Mononuclear cell (primary cell): ENCODE measurements around the gene DSP. TPM values are rescaled to one million over a fixed set of nuclear protein-coding genes. Genes with fewer than 3 reads are reported as not detected.

Source experiments
- H3K27me3 ChIP-seq: 2 replicates; pipeline ENCODE4 v1.6.0; 2011; ENCODE audit warnings: low read length, control low read depth; ENCODE audit not compliant: insufficient read depth
- H3K4me1 ChIP-seq: 2 replicates; pipeline ENCODE4 v1.5.1; 2011; ENCODE audit warnings: mild to moderate bottlenecking, low read length, control low read depth; ENCODE audit not compliant: insufficient read depth
- H3K4me3 ChIP-seq: 2 replicates; pipeline ENCODE4 v1.5.1; 2011; ENCODE audit warnings: mild to moderate bottlenecking, low read length, moderate library complexity
- H3K9me3 ChIP-seq: 2 replicates; pipeline ENCODE4 v1.5.1; 2011; ENCODE audit warnings: low read depth, mild to moderate bottlenecking, control low read depth, low read length
- total RNA-seq: library from RNA; depleted of rRNA; stranded (reverse); fragments of >200 nt; gene quantifications from one replicate; pipeline ENCODE4 v1.2.3, GENCODE V29; 2012

The DSP gene, protein sequence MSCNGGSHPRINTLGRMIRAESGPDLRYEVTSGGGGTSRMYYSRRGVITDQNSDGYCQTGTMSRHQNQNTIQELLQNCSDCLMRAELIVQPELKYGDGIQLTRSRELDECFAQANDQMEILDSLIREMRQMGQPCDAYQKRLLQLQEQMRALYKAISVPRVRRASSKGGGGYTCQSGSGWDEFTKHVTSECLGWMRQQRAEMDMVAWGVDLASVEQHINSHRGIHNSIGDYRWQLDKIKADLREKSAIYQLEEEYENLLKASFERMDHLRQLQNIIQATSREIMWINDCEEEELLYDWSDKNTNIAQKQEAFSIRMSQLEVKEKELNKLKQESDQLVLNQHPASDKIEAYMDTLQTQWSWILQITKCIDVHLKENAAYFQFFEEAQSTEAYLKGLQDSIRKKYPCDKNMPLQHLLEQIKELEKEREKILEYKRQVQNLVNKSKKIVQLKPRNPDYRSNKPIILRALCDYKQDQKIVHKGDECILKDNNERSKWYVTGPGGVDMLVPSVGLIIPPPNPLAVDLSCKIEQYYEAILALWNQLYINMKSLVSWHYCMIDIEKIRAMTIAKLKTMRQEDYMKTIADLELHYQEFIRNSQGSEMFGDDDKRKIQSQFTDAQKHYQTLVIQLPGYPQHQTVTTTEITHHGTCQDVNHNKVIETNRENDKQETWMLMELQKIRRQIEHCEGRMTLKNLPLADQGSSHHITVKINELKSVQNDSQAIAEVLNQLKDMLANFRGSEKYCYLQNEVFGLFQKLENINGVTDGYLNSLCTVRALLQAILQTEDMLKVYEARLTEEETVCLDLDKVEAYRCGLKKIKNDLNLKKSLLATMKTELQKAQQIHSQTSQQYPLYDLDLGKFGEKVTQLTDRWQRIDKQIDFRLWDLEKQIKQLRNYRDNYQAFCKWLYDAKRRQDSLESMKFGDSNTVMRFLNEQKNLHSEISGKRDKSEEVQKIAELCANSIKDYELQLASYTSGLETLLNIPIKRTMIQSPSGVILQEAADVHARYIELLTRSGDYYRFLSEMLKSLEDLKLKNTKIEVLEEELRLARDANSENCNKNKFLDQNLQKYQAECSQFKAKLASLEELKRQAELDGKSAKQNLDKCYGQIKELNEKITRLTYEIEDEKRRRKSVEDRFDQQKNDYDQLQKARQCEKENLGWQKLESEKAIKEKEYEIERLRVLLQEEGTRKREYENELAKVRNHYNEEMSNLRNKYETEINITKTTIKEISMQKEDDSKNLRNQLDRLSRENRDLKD (N-terminal part only)
- 0.94 TPM for total RNA-seq

DNA sequence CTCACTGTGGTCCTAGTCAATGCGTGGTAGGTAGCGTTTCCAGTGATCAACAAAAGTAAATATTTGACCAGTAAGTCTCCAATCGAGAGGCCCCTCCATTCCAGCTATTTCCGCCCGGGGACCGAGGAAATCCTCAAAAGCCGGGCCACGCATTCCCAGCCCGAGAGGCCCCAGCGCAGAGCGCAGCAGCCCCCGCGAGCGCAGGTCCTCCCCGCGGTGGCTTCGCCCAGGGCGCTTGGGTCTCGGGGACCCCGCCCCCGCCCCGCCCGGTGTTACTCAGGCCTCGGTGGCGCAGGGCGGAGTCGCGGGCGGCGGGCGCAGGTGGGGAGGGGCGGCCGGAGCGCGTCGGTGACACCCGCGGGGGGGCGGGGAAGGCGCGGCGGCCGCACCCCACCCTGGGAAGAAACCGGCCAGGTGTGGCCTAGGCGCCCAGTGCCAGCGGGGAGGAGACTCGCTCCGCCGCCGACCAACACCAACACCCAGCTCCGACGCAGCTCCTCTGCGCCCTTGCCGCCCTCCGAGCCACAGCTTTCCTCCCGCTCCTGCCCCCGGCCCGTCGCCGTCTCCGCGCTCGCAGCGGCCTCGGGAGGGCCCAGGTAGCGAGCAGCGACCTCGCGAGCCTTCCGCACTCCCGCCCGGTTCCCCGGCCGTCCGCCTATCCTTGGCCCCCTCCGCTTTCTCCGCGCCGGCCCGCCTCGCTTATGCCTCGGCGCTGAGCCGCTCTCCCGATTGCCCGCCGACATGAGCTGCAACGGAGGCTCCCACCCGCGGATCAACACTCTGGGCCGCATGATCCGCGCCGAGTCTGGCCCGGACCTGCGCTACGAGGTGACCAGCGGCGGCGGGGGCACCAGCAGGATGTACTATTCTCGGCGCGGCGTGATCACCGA, at the start of gene DSP:
DSP (plus strand) TSS at position 497 of the 890 bp plus-strand sequence; CDS start at position 742, 245 bp downstream.
- no peaks in the 10 kb centered on the region for H3K9me3 ChIP-seq
- H3K4me3 ChIP-seq, result peak within 1 kb of the TSS; percentile 33
- H3K27me3 ChIP-seq, result peaks cover 92% of the 10 kb centered on the region
- peaks cover 22% of the 10 kb centered on the region for H3K4me1 ChIP-seq

DNA sequence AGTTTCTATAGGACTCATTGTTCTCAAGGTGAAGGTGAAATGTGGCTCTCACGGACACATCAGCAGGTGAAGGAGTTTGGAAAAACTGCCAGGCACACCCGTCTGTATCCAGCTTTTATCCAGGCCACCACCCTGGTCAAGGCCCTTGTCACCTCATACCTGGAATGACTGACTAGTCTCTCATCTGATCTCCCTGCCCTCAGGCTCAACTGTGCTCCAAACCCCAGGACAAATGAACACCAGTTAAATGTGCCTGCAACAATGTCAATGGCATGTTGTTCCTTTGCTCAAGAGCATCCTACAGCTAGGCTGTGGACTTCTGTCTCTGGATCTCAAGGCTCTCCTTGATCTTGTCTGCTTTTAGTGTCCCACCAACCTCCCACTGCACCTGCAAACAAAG, 47.6 kb upstream of the DSP start:
- H3K27me3 ChIP-seq, result peaks cover 13% of the 10 kb centered on the region

DNA sequence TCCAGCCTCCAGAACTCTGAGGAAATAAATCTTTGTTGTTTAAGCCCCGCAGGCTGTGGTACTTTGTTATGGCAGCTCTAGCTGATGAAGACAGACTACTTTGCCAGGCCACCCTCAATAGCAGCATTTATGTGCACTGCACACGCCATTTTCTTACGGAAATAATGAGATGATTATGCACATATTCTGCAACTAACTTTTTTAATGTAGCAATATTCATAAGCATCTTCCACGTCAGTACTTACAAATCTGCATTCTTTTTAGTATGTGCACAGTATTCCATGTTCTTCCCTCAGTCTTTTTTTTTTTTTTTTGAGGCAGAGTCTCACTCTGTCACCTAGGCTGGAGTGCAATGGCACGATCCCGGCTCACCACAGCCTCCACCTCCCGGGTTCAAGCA, 46.8 kb upstream of the DSP start:
- Histone ChIP-seq H3K27me3 (peaks cover 12% of the 10 kb centered on the region), H3K9me3 (no peaks in the 10 kb centered on the region), H3K4me3 (no peak overlapping the region), H3K4me1 (no peaks in the 10 kb centered on the region)

More for the DNA sequence above, 47.6 kb upstream of the DSP start:
- H3K9me3 ChIP-seq, result no peaks in the 10 kb centered on the region
- H3K4me3 ChIP-seq, result no peak overlapping the region
- H3K4me1 ChIP-seq, result no peaks in the 10 kb centered on the region

DNA sequence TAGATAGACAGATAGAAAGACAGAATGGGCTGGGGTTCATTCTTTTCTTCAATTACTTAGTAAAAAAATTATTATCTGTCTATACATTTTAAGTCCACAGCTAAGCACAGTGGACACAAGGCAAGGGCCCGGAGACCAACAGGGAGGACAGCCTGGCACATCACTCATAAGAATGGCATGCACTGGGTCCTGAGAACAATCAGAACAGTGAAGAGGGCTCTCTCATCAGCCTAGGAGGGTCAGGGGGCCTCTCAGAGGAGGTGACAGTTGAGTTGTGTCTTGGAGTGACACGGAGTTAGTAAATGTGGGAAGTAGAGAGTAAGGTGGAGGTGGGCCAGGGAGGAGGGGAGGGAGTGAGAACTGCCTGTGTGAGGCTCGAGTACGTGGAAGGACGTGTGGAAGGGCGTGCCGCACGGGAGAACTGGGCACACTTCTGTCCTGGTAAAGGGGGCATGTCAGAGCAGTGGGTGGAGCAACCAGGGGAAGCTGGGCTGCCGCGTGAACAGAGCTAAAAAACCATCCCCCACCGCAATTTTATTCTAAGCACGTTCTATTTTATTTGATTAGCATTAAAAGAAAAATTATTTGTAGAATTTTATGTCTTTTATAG, 45.1 kb upstream of the DSP start:
- H3K4me1 ChIP-seq, result no peaks in the 10 kb centered on the region

DNA sequence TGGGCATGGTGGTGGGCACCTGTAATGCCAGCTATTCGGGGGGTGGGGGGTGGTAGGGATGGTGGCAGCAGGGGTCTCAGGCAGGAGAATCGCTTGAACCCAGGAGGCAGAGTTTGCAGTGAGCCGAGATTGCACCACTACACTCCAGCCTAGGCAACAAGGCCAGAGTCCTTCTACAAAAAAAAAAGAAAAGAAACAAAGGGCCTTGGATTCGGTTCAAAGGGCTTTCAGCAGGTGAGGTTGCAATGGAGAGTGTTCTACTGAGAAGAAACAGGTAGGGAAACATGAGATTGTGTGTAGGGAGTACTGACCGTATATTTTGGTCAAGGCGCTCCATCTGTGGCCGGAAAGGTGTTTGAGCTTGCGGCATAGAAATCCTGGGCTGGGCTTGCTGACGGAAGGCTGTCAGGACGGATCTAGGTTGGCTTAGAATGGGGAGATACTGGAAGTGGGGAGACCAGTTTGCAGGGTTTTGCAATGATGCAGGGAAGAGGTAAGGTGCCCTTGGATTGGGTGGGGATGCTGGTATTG, 40.7 kb upstream of the DSP start:
- Histone ChIP-seq H3K4me1 (no peaks in the 10 kb centered on the region), H3K4me3 (no peak overlapping the region), H3K27me3 (peaks cover 3% of the 10 kb centered on the region), H3K9me3 (no peaks in the 10 kb centered on the region)

More for the DNA sequence above, 45.1 kb upstream of the DSP start:
- Histone ChIP-seq H3K27me3 (peaks cover 9% of the 10 kb centered on the region), H3K9me3 (no peaks in the 10 kb centered on the region), H3K4me3 (no peak overlapping the region)

DNA sequence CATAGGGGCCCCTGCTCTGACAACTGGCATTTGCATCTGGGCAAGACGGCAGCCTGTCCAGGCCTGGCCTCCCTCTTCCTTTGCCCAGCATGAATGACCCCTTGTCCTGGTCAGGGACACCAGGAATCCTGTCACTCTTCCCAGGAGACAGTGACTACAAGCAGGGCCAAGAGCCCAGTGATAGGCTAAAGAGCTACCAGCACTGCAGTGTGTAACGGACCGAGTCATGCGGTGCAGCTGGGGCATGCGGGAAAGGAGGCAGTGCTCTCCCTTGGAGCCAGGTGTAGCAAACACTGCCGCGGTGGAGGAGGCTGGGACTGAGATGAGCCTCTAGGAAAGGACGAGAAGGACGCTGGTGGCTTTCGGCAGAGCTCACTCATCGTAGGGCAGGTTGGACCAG, 38.7 kb upstream of the DSP start:
- no peaks in the 10 kb centered on the region for H3K4me1 ChIP-seq
- H3K9me3 ChIP-seq, result no peaks in the 10 kb centered on the region

DNA sequence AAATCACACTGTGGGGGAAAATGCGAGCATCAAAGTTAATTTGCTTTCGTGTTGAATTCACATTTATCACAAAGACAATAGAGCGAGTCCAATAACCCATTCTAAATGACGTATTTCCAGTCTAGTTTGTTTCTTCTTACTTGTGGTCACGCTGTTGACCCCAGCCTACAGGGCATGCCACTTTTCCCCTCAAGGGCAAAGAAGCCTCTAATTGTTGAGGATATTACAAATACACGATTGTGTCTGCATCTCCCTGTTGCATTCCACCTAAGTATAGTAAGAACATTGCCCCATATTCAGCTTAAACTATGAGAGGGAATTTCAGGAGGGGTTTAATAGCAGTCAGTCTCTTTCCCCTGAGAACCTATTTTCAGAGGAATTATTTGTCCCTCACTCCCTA, 37.4 kb upstream of the DSP start:
- Histone ChIP-seq H3K4me3 (no peak overlapping the region), H3K27me3 (no peaks in the 10 kb centered on the region), H3K9me3 (no peaks in the 10 kb centered on the region), H3K4me1 (no peaks in the 10 kb centered on the region)

More for the DNA sequence above, 38.7 kb upstream of the DSP start:
- no peak overlapping the region for H3K4me3 ChIP-seq
- H3K27me3 ChIP-seq, result no peaks in the 10 kb centered on the region

DNA sequence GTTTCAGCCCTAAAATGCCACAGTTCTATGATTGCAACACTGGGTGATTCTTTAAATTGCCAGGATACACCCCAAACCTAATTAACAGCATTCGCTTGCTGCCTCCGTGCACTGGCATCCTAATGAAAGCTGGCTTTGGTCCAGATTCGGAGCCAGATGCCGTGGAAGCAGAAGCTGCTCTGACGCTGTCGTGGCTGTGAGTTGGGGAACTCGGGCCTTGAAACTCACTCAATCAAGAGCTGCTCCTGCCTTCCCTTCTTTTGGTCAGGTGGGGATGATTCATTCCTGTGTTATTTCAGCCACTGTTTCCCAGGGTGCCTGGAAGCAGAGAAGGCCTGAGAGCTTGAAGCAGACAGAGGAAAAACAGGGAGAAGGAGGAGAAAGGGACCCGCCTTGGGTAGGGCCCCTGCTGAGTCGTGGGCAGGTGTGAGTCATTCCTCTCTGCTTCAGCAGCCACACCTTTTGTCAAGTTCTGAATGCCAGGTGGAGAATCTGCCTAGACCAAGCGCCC, 36.2 kb upstream of the DSP start:
- no peaks in the 10 kb centered on the region for H3K9me3 ChIP-seq
- H3K4me1 ChIP-seq, result no peaks in the 10 kb centered on the region
- H3K27me3 ChIP-seq, result no peaks in the 10 kb centered on the region
- no peak overlapping the region for H3K4me3 ChIP-seq

DNA sequence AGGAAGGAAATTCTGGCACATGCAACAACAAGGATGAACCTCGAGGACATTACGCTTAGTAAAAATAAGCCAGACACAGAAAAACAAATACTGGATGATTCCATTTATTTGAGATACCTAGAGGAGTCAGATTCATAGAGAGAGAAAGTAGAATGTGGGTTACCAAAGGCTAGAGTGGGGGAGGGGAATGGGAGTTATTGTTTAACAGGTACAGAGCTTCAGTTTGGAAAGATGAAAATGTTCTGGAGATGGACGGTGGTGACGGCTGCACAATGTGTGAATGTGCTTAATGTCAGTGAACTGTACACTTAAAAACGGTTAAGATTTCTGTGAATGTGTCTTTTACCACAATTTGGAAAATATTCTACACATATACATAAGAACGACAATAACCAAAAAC, 33.9 kb upstream of the DSP start:
- Histone ChIP-seq H3K4me3 (no peak overlapping the region), H3K4me1 (no peaks in the 10 kb centered on the region), H3K27me3 (no peaks in the 10 kb centered on the region), H3K9me3 (no peaks in the 10 kb centered on the region)

DNA sequence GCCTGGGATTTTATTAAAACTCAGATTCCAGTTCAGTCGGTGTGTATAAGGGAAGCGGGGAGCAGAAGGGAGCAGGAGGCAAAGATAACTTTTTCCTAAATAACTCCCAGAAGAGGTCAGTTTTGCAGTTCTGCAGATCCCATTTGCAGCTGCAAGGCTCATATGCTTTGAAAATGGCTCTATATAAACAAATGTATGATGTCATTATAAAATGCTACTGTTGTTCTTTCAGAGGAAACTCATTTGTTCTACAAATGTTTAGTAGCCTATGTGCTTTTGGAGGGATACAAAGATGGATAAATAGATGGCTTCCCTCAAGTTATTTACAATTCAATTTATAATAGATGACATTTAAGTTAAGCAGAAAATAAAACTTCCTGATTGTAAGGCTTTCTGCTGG, 29.2 kb upstream of the DSP start:
- Histone ChIP-seq H3K4me3 (no peak overlapping the region), H3K27me3 (peaks cover 3% of the 10 kb centered on the region), H3K9me3 (no peaks in the 10 kb centered on the region), H3K4me1 (no peaks in the 10 kb centered on the region)

DNA sequence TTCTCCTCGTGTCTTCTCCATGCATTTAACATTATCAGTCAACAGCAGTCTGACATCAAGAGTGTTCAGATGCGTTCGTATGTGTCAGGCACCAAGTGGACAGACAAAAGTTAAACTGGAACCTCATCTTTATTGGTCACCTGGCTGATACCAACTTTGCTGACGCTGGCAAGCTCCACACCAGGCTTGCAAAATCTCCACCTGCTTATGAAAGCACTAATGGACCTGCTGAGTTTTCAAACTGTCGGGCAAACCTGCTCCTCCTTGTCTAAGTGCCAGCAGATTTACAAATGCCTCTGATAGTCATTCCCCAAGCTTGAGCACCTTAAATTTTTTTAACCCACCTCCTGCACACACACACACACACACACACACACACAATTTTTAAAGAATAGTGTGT, 27.9 kb upstream of the DSP start:
- Histone ChIP-seq H3K27me3 (peaks cover 3% of the 10 kb centered on the region), H3K4me1 (no peaks in the 10 kb centered on the region), H3K9me3 (no peaks in the 10 kb centered on the region), H3K4me3 (no peak overlapping the region)

DNA sequence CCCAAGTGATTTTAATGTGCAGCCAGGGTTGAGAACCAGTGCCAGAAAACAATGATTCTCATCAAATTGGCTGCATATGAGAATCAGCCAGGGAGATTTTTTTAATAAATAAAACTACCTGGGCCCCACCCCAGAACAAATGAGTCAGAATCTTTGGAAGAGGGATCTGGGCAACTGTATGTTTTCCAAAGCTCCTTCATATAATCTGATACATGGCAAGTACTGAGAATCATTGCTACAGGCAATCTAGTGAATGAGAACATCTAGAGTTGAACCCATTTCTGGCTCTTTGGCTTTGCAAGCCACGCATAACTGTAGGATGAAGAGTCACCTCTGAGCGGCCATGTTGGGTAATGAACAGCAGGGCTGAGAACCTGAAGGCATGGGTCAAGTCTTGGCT, 26.1 kb upstream of the DSP start:
- no peaks in the 10 kb centered on the region for H3K9me3 ChIP-seq

DNA sequence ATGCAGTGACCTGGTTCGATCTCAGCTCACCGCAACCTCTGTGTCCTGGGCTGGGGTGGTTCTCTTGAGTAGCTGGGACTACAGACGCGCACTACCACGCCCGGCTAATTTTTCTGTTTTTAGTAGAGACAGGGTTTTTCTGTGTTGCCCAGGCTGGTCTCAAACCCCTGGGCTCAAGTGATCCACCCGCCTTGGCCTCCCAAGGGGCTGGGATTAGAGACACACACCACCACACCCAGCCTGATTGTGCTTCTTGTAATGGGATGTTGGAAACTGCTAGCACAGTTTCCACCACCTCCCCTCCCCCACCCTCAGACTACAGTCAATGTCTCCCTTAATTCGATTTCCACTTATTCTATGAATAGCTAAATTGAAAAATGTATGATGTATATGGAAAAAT, 22.6 kb upstream of the DSP start:
- no peaks in the 10 kb centered on the region for H3K9me3 ChIP-seq
- no peaks in the 10 kb centered on the region for H3K4me1 ChIP-seq
- peaks cover 3% of the 10 kb centered on the region for H3K27me3 ChIP-seq
- no peak overlapping the region for H3K4me3 ChIP-seq

More for the DNA sequence above, 26.1 kb upstream of the DSP start:
- Histone ChIP-seq H3K4me3 (no peak overlapping the region), H3K4me1 (no peaks in the 10 kb centered on the region), H3K27me3 (peaks cover 3% of the 10 kb centered on the region)
